ENCODE data around the gene HDDC2.

HDDC2 gene

GRCh38 chr6:125262016-125263013 lies 39.5 kb downstream of the HDDC2 start:
- Histone ChIP-seq H2BK5ac (ENCODE audit: low read depth, low read length, poor library complexity, severe bottlenecking) (no peak overlapping the region), H3K27ac (ENCODE audit: low read length, poor library complexity, severe bottlenecking) (peak overlapping the region; percentile 81), H3K36me3 (ENCODE audit: control insufficient read depth in 1 of 2, insufficient read depth in 2 of 2, low read depth in 1 of 2, low read length in 2 of 2) (no peaks in the 10 kb centered on the region), H3K23ac (ENCODE audit: low read length in 2 of 2) (no peak overlapping the region), H2AK5ac (ENCODE audit: low read length, severe bottlenecking) (peak overlapping the region; percentile 65), H3K18ac (ENCODE audit: low read depth in 1 of 2, low read length in 2 of 2) (no peak overlapping the region), H3K4ac (ENCODE audit: low read depth in 1 of 2, low read length in 2 of 2) (no peak overlapping the region), H3K79me1 (replicated peaks; ENCODE audit: low read length, poor library complexity, severe bottlenecking) (no peaks in the 10 kb centered on the region), H3K9ac (ENCODE audit: low read length) (peak overlapping the region; percentile 63), H3K4me2 (ENCODE audit: low read length, poor library complexity, severe bottlenecking) (no peak overlapping the region), H4K91ac (ENCODE audit: low read length) (no peak overlapping the region), H2BK120ac (ENCODE audit: low read depth, low read length) (no peak overlapping the region), H3K14ac (ENCODE audit: low read length in 2 of 2) (no peak overlapping the region), H3K4me3 (ENCODE audit: insufficient read depth in 1 of 2, low read depth in 1 of 2, low read length in 2 of 2) (peak overlapping the region in 1 of 2 experiments; percentile 59), H4K8ac (ENCODE audit: low read length) (no peak overlapping the region), H2BK15ac (ENCODE audit: low read depth, poor library complexity, severe bottlenecking) (no peak overlapping the region), H2AFZ (ENCODE audit: low read depth, low read length) (no peak overlapping the region), H2BK12ac (ENCODE audit: low read length in 2 of 2) (no peak overlapping the region), H3K27me3 (ENCODE audit: control insufficient read depth in 1 of 2, insufficient read depth in 1 of 2, low read length in 2 of 2) (no peaks in the 10 kb centered on the region), H3K4me1 (ENCODE audit: control insufficient read depth, insufficient read depth, low read depth, low read length) (peaks cover 2% of the 10 kb centered on the region), H3K9me3 (ENCODE audit: control insufficient read depth, low read length) (no peaks in the 10 kb centered on the region)
- no peak for DNase-seq
- 91% methylated on average over 8 of the region's 12 CpGs for WGBS

- Histone ChIP-seq H3K27ac (ENCODE audit: low read length, poor library complexity, severe bottlenecking) (no peak overlapping the region), H3K36me3 (ENCODE audit: control insufficient read depth in 1 of 2, insufficient read depth in 2 of 2, low read depth in 1 of 2, low read length in 2 of 2) (no peaks in the 10 kb centered on the region), H3K9ac (ENCODE audit: low read length) (no peak overlapping the region), H3K4me2 (ENCODE audit: low read length, poor library complexity, severe bottlenecking) (no peak overlapping the region), H3K18ac (ENCODE audit: low read depth in 1 of 2, low read length in 2 of 2) (no peak overlapping the region), H4K91ac (ENCODE audit: low read length) (no peak overlapping the region), H3K23ac (ENCODE audit: low read length in 2 of 2) (no peak overlapping the region), H3K4ac (ENCODE audit: low read depth in 1 of 2, low read length in 2 of 2) (no peak overlapping the region), H2BK120ac (ENCODE audit: low read depth, low read length) (no peak overlapping the region), H2AK5ac (ENCODE audit: low read length, severe bottlenecking) (no peak overlapping the region), H2BK12ac (ENCODE audit: low read length in 2 of 2) (no peak overlapping the region), H2BK5ac (ENCODE audit: low read depth, low read length, poor library complexity, severe bottlenecking) (no peak overlapping the region), H3K4me3 (ENCODE audit: insufficient read depth in 1 of 2, low read depth in 1 of 2, low read length in 2 of 2) (no peak overlapping the region), H2BK15ac (ENCODE audit: low read depth, poor library complexity, severe bottlenecking) (no peak overlapping the region), H3K9me3 (ENCODE audit: control insufficient read depth, low read length) (no peaks in the 10 kb centered on the region), H3K4me1 (ENCODE audit: control insufficient read depth, insufficient read depth, low read depth, low read length) (peaks cover 2% of the 10 kb centered on the region), H3K14ac (ENCODE audit: low read length in 2 of 2) (no peak overlapping the region), H3K79me1 (replicated peaks; ENCODE audit: low read length, poor library complexity, severe bottlenecking) (no peaks in the 10 kb centered on the region), H2AFZ (ENCODE audit: low read depth, low read length) (no peak overlapping the region), H4K8ac (ENCODE audit: low read length) (no peak overlapping the region), H3K27me3 (ENCODE audit: control insufficient read depth in 1 of 2, insufficient read depth in 1 of 2, low read length in 2 of 2) (no peaks in the 10 kb centered on the region)
- WGBS: 78% methylated on average over 2 of the region's 2 CpGs
- DNase-seq: no peak
Measured at GRCh38 chr6:125259354-125259736, 42.4 kb downstream of the HDDC2 start.

GRCh38 chr6:125258651-125259353 lies 43.0 kb downstream of the HDDC2 start:
- no peak overlapping the region for H3K4me2 ChIP-seq (ENCODE audit: low read length, poor library complexity, severe bottlenecking)
- H3K79me1 ChIP-seq (replicated peaks; ENCODE audit: low read length, poor library complexity, severe bottlenecking): no peaks in the 10 kb centered on the region
- no peak overlapping the region for H3K27ac ChIP-seq (ENCODE audit: low read length, poor library complexity, severe bottlenecking)
- no peak overlapping the region for H4K8ac ChIP-seq (ENCODE audit: low read length)
- H2AFZ ChIP-seq (ENCODE audit: low read depth, low read length): no peak overlapping the region
- no peak overlapping the region for H3K4me3 ChIP-seq (ENCODE audit: insufficient read depth in 1 of 2, low read depth in 1 of 2, low read length in 2 of 2)
- no peaks in the 10 kb centered on the region for H3K27me3 ChIP-seq (ENCODE audit: control insufficient read depth in 1 of 2, insufficient read depth in 1 of 2, low read length in 2 of 2)
- H3K4me1 ChIP-seq (ENCODE audit: control insufficient read depth, insufficient read depth, low read depth, low read length): peaks cover 2% of the 10 kb centered on the region
- no peak overlapping the region for H4K91ac ChIP-seq (ENCODE audit: low read length)
- H2BK120ac ChIP-seq (ENCODE audit: low read depth, low read length): no peak overlapping the region
- no peak for DNase-seq
- H3K14ac ChIP-seq (ENCODE audit: low read length in 2 of 2): no peak overlapping the region
- no peak overlapping the region for H2BK12ac ChIP-seq (ENCODE audit: low read length in 2 of 2)
- no peak overlapping the region for H2AK5ac ChIP-seq (ENCODE audit: low read length, severe bottlenecking)
- H2BK15ac ChIP-seq (ENCODE audit: low read depth, poor library complexity, severe bottlenecking): no peak overlapping the region
- H2BK5ac ChIP-seq (ENCODE audit: low read depth, low read length, poor library complexity, severe bottlenecking): no peak overlapping the region
- no peak overlapping the region for H3K18ac ChIP-seq (ENCODE audit: low read depth in 1 of 2, low read length in 2 of 2)
- no peak overlapping the region for H3K9ac ChIP-seq (ENCODE audit: low read length)
- WGBS: 71% methylated on average over 2 of the region's 2 CpGs
- no peak overlapping the region for H3K23ac ChIP-seq (ENCODE audit: low read length in 2 of 2)
- H3K36me3 ChIP-seq (ENCODE audit: control insufficient read depth in 1 of 2, insufficient read depth in 2 of 2, low read depth in 1 of 2, low read length in 2 of 2): no peaks in the 10 kb centered on the region
- no peak overlapping the region for H3K4ac ChIP-seq (ENCODE audit: low read depth in 1 of 2, low read length in 2 of 2)
- no peaks in the 10 kb centered on the region for H3K9me3 ChIP-seq (ENCODE audit: control insufficient read depth, low read length)

GRCh38 chr6:125257351-125257750 lies 44.4 kb downstream of the HDDC2 start:
- Histone ChIP-seq H3K9me3 (ENCODE audit: control insufficient read depth, low read length) (no peaks in the 10 kb centered on the region), H2BK5ac (ENCODE audit: low read depth, low read length, poor library complexity, severe bottlenecking) (no peak overlapping the region), H2BK15ac (ENCODE audit: low read depth, poor library complexity, severe bottlenecking) (no peak overlapping the region), H3K79me1 (replicated peaks; ENCODE audit: low read length, poor library complexity, severe bottlenecking) (no peaks in the 10 kb centered on the region), H2AFZ (ENCODE audit: low read depth, low read length) (no peak overlapping the region), H3K4me2 (ENCODE audit: low read length, poor library complexity, severe bottlenecking) (no peak overlapping the region), H2AK5ac (ENCODE audit: low read length, severe bottlenecking) (no peak overlapping the region), H3K9ac (ENCODE audit: low read length) (no peak overlapping the region), H3K4me1 (ENCODE audit: control insufficient read depth, insufficient read depth, low read depth, low read length) (peaks cover 1% of the 10 kb centered on the region), H3K36me3 (ENCODE audit: control insufficient read depth in 1 of 2, insufficient read depth in 2 of 2, low read depth in 1 of 2, low read length in 2 of 2) (no peaks in the 10 kb centered on the region), H2BK120ac (ENCODE audit: low read depth, low read length) (no peak overlapping the region), H3K27me3 (ENCODE audit: control insufficient read depth in 1 of 2, insufficient read depth in 1 of 2, low read length in 2 of 2) (no peaks in the 10 kb centered on the region), H3K23ac (ENCODE audit: low read length in 2 of 2) (no peak overlapping the region), H3K18ac (ENCODE audit: low read depth in 1 of 2, low read length in 2 of 2) (no peak overlapping the region), H4K91ac (ENCODE audit: low read length) (no peak overlapping the region), H3K4me3 (ENCODE audit: insufficient read depth in 1 of 2, low read depth in 1 of 2, low read length in 2 of 2) (no peak overlapping the region), H3K14ac (ENCODE audit: low read length in 2 of 2) (no peak overlapping the region), H3K4ac (ENCODE audit: low read depth in 1 of 2, low read length in 2 of 2) (no peak overlapping the region), H3K27ac (ENCODE audit: low read length, poor library complexity, severe bottlenecking) (no peak overlapping the region), H2BK12ac (ENCODE audit: low read length in 2 of 2) (no peak overlapping the region), H4K8ac (ENCODE audit: low read length) (no peak overlapping the region)
- WGBS: no CpG with 5 or more reads among the region's 3 CpGs
- no peak for DNase-seq

Measured in mesenchymal stem cell (in vitro differentiated cells and primary cell).